ENCODE data around the gene GBA3. TPM values are rescaled to one million over a fixed set of nuclear protein-coding genes. Genes with fewer than 3 reads are reported as not detected.

Gene GBA3
- polyA plus RNA-seq, 1 donor: 0.54 TPM

DNA sequence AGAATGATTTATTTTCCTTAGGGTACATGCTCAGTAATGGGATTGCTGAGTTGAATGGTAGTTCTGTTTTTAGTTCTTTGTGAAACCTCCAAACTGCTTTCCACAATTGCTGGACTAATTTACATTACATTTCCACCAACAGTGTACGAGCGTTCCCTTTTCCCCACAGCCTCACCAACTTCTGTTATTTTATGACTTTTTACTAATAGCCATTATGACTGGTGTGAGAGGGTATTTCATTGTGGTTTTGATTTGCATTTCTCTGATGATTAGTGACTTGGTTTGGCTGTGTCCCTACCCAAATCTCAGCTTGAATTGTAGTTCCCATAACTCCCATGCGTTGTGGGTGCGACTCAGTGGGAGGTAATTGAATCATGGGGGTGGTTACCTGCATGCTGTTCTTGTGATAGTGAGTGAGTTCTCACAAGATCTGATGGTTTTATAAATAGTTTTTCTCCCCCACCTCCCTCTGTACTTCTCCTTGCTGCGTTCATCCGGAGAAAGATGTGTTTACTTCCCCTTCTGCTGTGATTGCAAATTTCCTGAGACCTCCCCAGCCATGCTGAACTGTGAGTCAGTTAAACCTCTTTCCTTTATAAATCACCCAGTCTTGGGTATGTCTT, 95.1 kb downstream of the GBA3 start:
- DNase-seq: no peak

GRCh38 chr4:22790631-22791030, 97.9 kb downstream of the GBA3 start:
- DNase-seq: no peak

GRCh38 chr4:22794732-22795131, 102.0 kb downstream of the GBA3 start:
- no peak for DNase-seq

GRCh38 chr4:22801391-22801790, 108.7 kb downstream of the GBA3 start:
- DNase-seq: no peak

DNA sequence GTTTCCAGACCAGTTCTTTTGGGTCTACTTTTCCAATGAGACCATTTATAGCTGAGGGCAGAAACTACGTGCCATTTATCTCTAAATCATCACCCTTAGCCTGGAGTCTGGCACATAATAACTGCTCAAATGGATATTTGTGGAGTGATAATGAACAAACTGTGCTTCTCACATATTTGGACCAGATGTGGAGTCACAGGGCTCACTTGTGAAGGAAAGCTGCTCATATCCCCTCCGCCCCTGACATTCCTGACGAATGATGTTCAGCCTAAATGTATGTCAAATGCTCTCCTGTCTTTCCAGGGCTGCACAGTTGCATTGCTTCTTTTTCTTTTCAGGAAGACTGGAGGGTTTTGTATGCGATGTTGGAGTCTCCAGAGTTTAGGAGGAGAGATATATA, 110.1 kb downstream of the GBA3 start:
- DNase-seq: no peak

DNA sequence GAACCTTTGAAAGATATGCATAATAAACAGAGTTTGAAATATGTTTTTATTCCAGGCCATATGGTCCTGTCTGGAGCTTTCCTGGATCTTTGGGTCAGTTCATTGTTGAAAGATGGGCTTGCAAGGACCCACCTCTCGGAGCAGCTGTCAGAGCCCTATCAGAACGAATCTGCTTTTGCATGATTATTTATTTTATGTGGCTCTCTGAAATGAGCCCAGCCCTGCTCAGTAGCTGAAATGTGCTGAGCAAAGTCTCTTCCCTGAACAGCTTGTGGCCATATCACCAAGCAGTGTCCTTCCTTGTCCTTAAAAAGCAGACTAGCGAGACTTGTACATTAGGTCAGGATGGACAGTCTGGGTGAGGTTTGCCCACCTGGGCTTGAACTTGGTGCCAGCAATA, 110.8 kb downstream of the GBA3 start:
- DNase-seq: no peak

- DNase-seq: no peak
These were observed 122.2 kb downstream of the GBA3 start for GRCh38 chr4:22814906-22815305.

- DNase-seq: no peak
These were observed 131.4 kb downstream of the GBA3 start for GRCh38 chr4:22824091-22824490.

DNA sequence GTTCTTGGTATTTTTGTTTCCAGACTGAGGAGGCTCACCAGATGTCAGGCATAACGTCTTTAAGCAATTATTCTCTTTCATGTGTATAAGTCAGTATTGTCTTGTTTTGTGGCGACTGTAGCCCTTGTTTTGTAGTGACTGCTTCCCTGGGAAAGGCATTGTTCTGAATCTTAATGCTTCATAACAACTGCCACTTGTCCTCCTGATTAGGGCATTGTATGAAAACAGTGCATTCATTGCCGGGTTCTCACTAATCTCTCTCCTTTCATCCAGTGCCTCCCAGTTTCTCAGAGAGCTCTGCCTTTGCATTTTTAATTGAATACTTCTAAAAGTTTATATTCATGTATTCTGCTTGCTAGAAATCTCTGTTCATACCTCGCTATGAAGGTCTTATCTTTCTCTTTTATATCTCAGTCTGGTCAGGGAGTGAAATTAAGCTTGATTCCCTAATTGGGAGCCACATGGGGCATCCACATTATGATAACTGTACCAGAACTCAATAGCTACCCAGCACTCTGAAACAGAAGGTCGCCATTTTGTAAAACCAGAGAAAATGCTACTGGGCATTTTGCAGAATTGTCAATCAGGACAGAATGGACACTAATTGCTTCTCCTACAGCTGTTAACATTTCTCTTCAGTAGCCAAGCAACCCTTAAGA, 149.8 kb downstream of the GBA3 start:
- no peak for DNase-seq

- no peak for DNase-seq
These were observed 155.6 kb downstream of the GBA3 start for GRCh38 chr4:22848332-22848731.

DNA sequence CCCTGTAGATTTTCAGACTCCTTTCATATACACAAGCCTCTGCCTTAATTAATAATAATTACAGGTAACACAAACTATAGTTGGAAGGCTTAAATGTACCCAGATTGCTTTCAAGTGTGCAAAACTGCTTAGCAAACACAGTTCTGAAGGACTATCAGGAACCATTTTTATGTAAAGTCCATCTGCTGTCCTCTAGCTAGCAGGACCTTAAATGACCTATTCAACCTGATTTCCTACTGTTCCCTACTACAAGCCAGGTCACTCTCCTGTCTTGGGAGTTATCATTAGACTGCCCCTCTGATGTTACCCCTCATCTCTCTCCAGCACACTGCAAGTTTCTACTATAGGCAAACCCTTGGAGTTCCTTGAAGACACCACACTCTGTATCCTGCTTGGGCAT, 157.3 kb downstream of the GBA3 start:
- no peak for DNase-seq

GRCh38 chr4:22850630-22851029, 157.9 kb downstream of the GBA3 start:
- DNase-seq: no peak

DNA sequence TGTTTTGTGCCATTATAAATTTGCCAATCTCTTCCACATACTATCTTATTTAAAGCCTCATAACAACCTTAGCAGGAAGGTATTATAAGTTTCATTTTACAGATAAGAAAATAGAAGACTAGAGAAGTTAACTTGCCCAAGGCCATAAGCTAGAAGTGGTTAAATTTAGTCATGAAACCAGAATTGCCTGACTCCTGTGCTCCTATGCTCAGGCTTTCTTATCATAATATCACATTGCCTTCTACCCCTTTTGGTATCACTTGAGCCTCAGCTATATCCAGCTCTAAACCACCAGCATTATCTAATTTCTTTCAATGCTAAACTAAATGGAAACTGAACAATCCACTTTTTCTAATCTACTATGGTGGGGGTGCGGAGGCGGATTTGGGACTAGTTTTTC, 164.7 kb downstream of the GBA3 start:
- DNase-seq: no peak

DNA sequence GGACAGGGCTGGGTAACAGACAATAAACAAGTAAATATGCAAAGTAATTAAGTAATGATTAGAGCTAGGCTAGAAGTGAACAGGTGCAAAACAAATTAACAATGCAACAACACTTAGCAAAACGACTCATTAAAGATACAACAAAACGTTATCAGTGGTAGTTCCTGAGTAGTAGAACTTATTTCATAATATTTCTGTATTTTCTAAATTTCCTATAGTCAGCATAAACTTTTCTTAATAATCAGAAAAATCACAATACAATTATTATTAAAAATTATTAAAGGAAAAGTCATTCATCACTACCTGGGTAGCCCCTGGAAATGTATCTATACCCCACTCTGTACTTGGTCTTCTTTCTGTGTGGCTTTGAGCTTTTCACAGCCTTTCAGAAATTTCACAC, 166.6 kb downstream of the GBA3 start:
- DNase-seq: no peak

Other genes with a start within 250 kb of the GBA3 start
- 54.5 TPM for gene ADGRA3, start 176.9 kb upstream of the GBA3 start, polyA plus RNA-seq (ENCODE audit: insufficient read length)

All from hindlimb muscle (tissue), 1 donor.